ENCODE data around the gene MYO18B.

The MYO18B gene

DNA sequence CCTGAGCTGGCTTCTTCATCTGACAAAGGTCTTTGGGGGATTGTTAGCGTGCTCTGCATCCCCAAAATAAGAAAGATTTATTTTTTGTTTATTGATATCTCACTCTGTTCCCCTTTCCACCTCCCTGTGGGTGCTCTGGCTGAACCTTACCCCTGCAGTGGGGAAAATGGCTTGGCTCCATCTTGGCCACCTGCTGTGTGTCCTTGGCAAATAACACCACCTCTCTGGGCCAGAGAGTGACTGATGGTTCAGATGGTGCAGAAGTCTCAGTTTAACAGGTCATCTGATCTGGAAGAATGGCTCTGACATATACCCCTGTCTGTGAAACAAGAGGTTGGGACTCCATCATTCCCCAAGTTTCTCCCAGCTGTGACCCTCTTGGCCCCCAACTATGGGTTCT, 157.6 kb downstream of the MYO18B start:
- Histone ChIP-seq H3K9me3 (no peaks in the 10 kb centered on the region), H3K4me1 (no peaks in the 10 kb centered on the region), H3K27ac (no peak overlapping the region), H3K27me3 (no peaks in the 10 kb centered on the region), H3K36me3 (no peaks in the 10 kb centered on the region), H3K4me3 (no peak overlapping the region)
- TF ChIP-seq, protein P1, sequence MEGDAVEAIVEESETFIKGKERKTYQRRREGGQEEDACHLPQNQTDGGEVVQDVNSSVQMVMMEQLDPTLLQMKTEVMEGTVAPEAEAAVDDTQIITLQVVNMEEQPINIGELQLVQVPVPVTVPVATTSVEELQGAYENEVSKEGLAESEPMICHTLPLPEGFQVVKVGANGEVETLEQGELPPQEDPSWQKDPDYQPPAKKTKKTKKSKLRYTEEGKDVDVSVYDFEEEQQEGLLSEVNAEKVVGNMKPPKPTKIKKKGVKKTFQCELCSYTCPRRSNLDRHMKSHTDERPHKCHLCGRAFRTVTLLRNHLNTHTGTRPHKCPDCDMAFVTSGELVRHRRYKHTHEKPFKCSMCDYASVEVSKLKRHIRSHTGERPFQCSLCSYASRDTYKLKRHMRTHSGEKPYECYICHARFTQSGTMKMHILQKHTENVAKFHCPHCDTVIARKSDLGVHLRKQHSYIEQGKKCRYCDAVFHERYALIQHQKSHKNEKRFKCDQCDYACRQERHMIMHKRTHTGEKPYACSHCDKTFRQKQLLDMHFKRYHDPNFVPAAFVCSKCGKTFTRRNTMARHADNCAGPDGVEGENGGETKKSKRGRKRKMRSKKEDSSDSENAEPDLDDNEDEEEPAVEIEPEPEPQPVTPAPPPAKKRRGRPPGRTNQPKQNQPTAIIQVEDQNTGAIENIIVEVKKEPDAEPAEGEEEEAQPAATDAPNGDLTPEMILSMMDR (IDR thresholded peaks at IDR 0.05) = no peak
- intact Hi-C loops (cut with DNase I; ENCODE audit: low total_unique reads) = no loop called here
- no peak for DNase-seq

DNA sequence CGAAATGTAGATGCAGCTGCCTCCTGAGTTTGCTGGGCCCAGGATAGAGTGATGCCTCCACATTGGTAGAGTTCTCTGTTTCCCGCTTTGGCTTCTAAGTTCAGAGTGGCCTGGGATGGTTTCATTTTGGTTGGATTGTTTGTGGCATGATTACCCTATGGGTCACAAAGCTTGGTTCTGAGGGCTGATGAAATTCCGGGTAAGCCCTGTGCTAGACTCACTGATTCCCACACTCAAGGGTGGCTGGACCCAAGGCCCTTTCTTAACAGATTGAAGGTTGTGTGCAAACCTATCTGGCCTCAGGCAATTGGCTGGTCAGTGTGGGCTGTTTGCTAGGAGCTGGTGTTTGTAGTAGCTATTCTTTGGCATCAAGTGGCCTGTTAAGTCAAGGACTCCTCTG, 158.4 kb downstream of the MYO18B start:
- TF ChIP-seq, protein P1 (IDR thresholded peaks at IDR 0.05) = no peak
- no peak overlapping the region for H3K27ac ChIP-seq
- no peaks in the 10 kb centered on the region for H3K27me3 ChIP-seq
- intact Hi-C loops (cut with DNase I; ENCODE audit: low total_unique reads) = no loop called here
- no peak for DNase-seq
- no peaks in the 10 kb centered on the region for H3K9me3 ChIP-seq
- no peaks in the 10 kb centered on the region for H3K4me1 ChIP-seq
- no peaks in the 10 kb centered on the region for H3K36me3 ChIP-seq
- no peak overlapping the region for H3K4me3 ChIP-seq

DNA sequence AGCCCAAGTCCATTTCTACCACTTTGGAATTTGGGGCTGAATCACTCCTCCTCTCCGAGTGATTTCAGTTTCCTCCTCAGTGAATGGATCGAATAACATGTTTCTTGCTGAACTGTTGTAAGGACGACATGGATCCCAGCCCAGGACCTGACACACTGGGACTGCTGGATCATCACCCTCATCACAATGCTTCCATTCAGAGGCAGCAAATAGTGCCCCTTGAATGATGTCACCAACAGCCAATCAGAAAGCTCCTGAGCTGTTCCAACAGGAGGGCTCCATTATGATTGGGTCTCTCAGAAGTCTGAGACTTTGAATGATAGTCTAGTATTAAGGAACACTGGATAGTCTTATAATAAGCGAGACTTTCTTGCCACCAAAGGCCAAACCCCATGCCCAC, 158.9 kb downstream of the MYO18B start:
- Histone ChIP-seq H3K27ac (no peak overlapping the region), H3K4me1 (no peaks in the 10 kb centered on the region), H3K9me3 (no peaks in the 10 kb centered on the region), H3K4me3 (no peak overlapping the region), H3K27me3 (no peaks in the 10 kb centered on the region), H3K36me3 (no peaks in the 10 kb centered on the region)
- TF ChIP-seq, protein P1 (IDR thresholded peaks at IDR 0.05) = no peak
- intact Hi-C loops (cut with DNase I; ENCODE audit: low total_unique reads) = no loop called here
- DNase-seq = no peak

DNA sequence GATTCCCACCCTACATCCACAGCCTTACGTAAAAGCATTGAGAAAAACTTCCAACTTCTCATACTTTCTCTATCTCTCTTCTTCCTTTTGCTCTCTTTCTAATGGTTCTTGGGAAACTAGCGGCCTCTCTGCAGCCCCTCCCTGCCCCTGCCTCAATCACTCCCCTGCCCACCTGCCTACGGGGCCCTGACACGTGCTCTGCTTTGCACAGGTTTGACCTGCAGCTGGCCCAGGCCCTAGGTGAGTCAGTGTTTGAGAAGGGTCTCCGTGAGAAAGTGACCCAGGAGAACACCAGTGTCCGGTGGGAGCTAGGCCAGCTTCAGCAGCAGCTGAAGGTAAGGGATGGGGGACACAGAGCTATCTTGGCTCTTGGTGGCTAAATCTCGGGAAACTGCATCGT, 160.4 kb downstream of the MYO18B start:
- intact Hi-C loops (cut with DNase I; ENCODE audit: low total_unique reads) = no loop called here
- Histone ChIP-seq H3K36me3 (no peaks in the 10 kb centered on the region), H3K27ac (no peak overlapping the region), H3K4me1 (no peaks in the 10 kb centered on the region), H3K4me3 (no peak overlapping the region), H3K9me3 (no peaks in the 10 kb centered on the region), H3K27me3 (no peaks in the 10 kb centered on the region)
- DNase-seq = no peak
- TF ChIP-seq, protein P1 (IDR thresholded peaks at IDR 0.05) = no peak

DNA sequence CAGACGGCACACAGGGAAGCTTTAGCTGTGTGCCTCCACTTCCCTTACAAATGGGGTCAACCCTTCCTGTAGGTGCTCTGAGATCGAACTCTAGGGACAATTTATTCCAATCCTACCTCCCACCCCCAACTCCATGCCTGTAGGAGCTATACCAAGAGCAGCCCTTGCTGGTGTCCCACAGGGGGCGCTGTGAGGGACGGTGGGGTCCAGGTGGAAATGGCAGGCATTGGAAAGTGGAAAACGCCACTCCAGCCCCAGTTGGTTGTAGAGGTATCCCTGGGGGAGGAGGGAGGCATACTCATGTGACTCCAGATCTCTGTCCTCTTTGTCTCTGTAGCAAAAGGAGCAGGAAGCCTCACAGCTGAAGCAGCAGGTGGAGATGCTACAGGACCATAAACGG, 161.3 kb downstream of the MYO18B start:
- H3K4me1 ChIP-seq = no peaks in the 10 kb centered on the region
- DNase-seq = no peak
- no peaks in the 10 kb centered on the region for H3K9me3 ChIP-seq
- TF ChIP-seq, protein P1 (IDR thresholded peaks at IDR 0.05) = no peak
- H3K4me3 ChIP-seq = no peak overlapping the region
- no peaks in the 10 kb centered on the region for H3K27me3 ChIP-seq
- no peak overlapping the region for H3K27ac ChIP-seq
- H3K36me3 ChIP-seq = no peaks in the 10 kb centered on the region
- intact Hi-C loops (cut with DNase I; ENCODE audit: low total_unique reads) = no loop called here

DNA sequence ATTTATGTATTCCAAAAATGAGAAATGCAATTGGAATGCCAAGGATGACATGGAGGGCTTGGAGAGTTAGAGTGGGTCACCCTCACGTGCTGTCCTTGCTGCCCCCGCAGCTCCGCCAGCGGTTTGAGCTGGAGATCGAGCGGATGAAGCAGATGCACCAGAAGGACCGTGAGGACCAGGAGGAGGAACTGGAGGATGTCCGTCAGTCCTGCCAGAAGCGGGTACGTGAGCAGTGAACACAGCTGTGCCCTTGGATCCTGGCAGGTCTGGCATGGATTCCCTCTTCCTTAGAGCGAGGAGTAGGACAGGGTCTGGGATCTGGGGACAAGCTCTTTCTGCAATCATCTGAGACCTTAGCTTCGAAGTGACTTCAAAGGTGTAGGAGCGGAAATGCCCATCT, 166.2 kb downstream of the MYO18B start:
- no peaks in the 10 kb centered on the region for H3K4me1 ChIP-seq
- H3K36me3 ChIP-seq = no peaks in the 10 kb centered on the region
- H3K4me3 ChIP-seq = no peak overlapping the region
- H3K27ac ChIP-seq = no peak overlapping the region
- TF ChIP-seq, protein P1 (IDR thresholded peaks at IDR 0.05) = no peak
- no peak for DNase-seq
- no peaks in the 10 kb centered on the region for H3K9me3 ChIP-seq
- intact Hi-C loops (cut with DNase I; ENCODE audit: low total_unique reads) = no loop called here
- no peaks in the 10 kb centered on the region for H3K27me3 ChIP-seq

Data from tibial artery (tissue), 4 donors.